SK-N-SH (cell line): ENCODE measurements around the gene HDAC4.

Experiments used
- MAX ChIP-seq: IDR thresholded peaks from 2 replicates; pipeline ENCODE4 v1.4.0; 2012; ENCODE audit warnings: low read depth
- TF ChIP-seq, protein P1 (sequence below): IDR thresholded peaks from 2 replicates; pipeline ENCODE4 v1.6.1; 2012; ENCODE audit warnings: mild to moderate bottlenecking, low read depth, low read length, moderate library complexity

GRCh38 chr2:239266779-239267287 lies 134.0 kb downstream of the HDAC4 start:
- TF ChIP-seq, protein P1, sequence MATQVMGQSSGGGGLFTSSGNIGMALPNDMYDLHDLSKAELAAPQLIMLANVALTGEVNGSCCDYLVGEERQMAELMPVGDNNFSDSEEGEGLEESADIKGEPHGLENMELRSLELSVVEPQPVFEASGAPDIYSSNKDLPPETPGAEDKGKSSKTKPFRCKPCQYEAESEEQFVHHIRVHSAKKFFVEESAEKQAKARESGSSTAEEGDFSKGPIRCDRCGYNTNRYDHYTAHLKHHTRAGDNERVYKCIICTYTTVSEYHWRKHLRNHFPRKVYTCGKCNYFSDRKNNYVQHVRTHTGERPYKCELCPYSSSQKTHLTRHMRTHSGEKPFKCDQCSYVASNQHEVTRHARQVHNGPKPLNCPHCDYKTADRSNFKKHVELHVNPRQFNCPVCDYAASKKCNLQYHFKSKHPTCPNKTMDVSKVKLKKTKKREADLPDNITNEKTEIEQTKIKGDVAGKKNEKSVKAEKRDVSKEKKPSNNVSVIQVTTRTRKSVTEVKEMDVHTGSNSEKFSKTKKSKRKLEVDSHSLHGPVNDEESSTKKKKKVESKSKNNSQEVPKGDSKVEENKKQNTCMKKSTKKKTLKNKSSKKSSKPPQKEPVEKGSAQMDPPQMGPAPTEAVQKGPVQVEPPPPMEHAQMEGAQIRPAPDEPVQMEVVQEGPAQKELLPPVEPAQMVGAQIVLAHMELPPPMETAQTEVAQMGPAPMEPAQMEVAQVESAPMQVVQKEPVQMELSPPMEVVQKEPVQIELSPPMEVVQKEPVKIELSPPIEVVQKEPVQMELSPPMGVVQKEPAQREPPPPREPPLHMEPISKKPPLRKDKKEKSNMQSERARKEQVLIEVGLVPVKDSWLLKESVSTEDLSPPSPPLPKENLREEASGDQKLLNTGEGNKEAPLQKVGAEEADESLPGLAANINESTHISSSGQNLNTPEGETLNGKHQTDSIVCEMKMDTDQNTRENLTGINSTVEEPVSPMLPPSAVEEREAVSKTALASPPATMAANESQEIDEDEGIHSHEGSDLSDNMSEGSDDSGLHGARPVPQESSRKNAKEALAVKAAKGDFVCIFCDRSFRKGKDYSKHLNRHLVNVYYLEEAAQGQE = no peak
- no peak for TF ChIP-seq MAX
